ENCODE measurements around the gene ETV5. TPM values are rescaled to one million over a fixed set of nuclear protein-coding genes. Genes with fewer than 3 reads are reported as not detected.

The ETV5 gene
- total and polyA plus RNA-seq, 4 donors: 3.3 to 14.9 (median 5.5) TPM

DNA sequence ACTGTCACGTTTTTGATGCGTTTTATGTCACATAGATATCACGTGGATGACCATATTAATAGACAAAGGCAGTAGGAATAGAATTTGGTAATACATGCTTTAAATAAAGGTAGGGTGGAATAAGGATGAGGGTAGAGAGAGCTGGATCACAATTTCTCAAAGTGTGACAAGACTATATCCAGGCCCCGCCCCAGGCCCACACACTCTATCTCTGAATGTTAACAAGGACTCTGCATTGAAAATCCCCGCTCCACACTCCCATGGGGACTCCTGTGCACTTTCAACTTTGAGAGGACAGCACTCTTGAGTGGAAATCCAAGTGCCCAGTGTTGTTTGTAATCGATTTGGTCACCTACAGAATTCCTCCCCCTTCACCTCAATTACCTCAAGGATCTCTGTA is 31.4 kb downstream of the ETV5 start:
- H3K27me3 ChIP-seq (ENCODE audit: control insufficient read depth in 4 of 4, insufficient read depth in 4 of 4, low read length in 3 of 4): no peaks in the 10 kb centered on the region
- DNase-seq (ENCODE audit: low spot score): no peak
- 94% methylated on average over 6 of the region's 6 CpGs for WGBS
- no peaks in the 10 kb centered on the region for H3K9me3 ChIP-seq (ENCODE audit: control insufficient read depth in 4 of 4, low read length in 3 of 4)
- no peak overlapping the region for H3K9ac ChIP-seq (ENCODE audit: low read depth in 1 of 2, low read length in 2 of 2)
- no peaks in the 10 kb centered on the region for H3K4me1 ChIP-seq (ENCODE audit: control insufficient read depth in 4 of 4, insufficient read depth in 4 of 4, low read length in 3 of 4)
- H3K4me3 ChIP-seq (ENCODE audit: low read depth in 1 of 3, low read length in 3 of 3): no peak overlapping the region
- TF ChIP-seq RXRA (IDR thresholded peaks at IDR 0.05) (no peak), FOXA2 (IDR thresholded peaks at IDR 0.05) (no peak), NR2F2 (IDR thresholded peaks at IDR 0.05) (no peak), HNF4A (conservative IDR thresholded peaks at IDR 0.05) (no peak), CTCF (IDR thresholded peaks at IDR 0.05; ENCODE audit: low read depth, low read length, missing input control) (no peak), GABPA (IDR thresholded peaks at IDR 0.05 in 1 of 2, conservative IDR thresholded peaks at IDR 0.05 in 1 of 2) (no peak), EGR1 (IDR thresholded peaks at IDR 0.05; ENCODE audit: low read depth in 2 of 2) (no peak), SP1 (IDR thresholded peaks at IDR 0.05) (no peak), YY1 (IDR thresholded peaks at IDR 0.05) (no peak)
- TF ChIP-seq, protein P1, sequence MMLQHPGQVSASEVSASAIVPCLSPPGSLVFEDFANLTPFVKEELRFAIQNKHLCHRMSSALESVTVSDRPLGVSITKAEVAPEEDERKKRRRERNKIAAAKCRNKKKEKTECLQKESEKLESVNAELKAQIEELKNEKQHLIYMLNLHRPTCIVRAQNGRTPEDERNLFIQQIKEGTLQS (IDR thresholded peaks at IDR 0.05): no peak
- no peak overlapping the region for H3K27ac ChIP-seq (ENCODE audit: low read depth in 1 of 2, low read length in 2 of 2)
- peaks cover 0 to 4% (median 0%) of the 10 kb centered on the region in 4 donors for H3K36me3 ChIP-seq (ENCODE audit: control insufficient read depth in 4 of 4, insufficient read depth in 3 of 4, low read depth in 1 of 4, low read length in 3 of 4)

GRCh38 chr3:186075931-186076567 is 32.8 kb downstream of the ETV5 start:
- H3K27ac ChIP-seq (ENCODE audit: low read depth in 1 of 2, low read length in 2 of 2): no peak overlapping the region
- no peaks in the 10 kb centered on the region for H3K27me3 ChIP-seq (ENCODE audit: control insufficient read depth in 4 of 4, insufficient read depth in 4 of 4, low read length in 3 of 4)
- peaks cover 0 to 4% (median 0%) of the 10 kb centered on the region in 4 donors for H3K36me3 ChIP-seq (ENCODE audit: control insufficient read depth in 4 of 4, insufficient read depth in 3 of 4, low read depth in 1 of 4, low read length in 3 of 4)
- no peaks in the 10 kb centered on the region for H3K4me1 ChIP-seq (ENCODE audit: control insufficient read depth in 4 of 4, insufficient read depth in 4 of 4, low read length in 3 of 4)
- 90% methylated on average over 4 of the region's 4 CpGs for WGBS
- H3K9me3 ChIP-seq (ENCODE audit: control insufficient read depth in 4 of 4, low read length in 3 of 4): no peaks in the 10 kb centered on the region
- no peak for DNase-seq (ENCODE audit: low spot score)
- H3K9ac ChIP-seq (ENCODE audit: low read depth in 1 of 2, low read length in 2 of 2): no peak overlapping the region
- TF ChIP-seq YY1 (IDR thresholded peaks at IDR 0.05) (no peak), EGR1 (IDR thresholded peaks at IDR 0.05; ENCODE audit: low read depth in 2 of 2) (no peak), TAF1 (conservative IDR thresholded peaks at IDR 0.05) (no peak), HNF4A (conservative IDR thresholded peaks at IDR 0.05) (no peak), NR2F2 (IDR thresholded peaks at IDR 0.05) (no peak), FOXA1 (IDR thresholded peaks at IDR 0.05) (no peak), CTCF (IDR thresholded peaks at IDR 0.05; ENCODE audit: low read depth, low read length, missing input control) (no peak), GABPA (IDR thresholded peaks at IDR 0.05 in 1 of 2, conservative IDR thresholded peaks at IDR 0.05 in 1 of 2) (no peak), JUND (IDR thresholded peaks at IDR 0.05) (no peak)
- H3K4me3 ChIP-seq (ENCODE audit: low read depth in 1 of 3, low read length in 3 of 3): no peak overlapping the region

DNA sequence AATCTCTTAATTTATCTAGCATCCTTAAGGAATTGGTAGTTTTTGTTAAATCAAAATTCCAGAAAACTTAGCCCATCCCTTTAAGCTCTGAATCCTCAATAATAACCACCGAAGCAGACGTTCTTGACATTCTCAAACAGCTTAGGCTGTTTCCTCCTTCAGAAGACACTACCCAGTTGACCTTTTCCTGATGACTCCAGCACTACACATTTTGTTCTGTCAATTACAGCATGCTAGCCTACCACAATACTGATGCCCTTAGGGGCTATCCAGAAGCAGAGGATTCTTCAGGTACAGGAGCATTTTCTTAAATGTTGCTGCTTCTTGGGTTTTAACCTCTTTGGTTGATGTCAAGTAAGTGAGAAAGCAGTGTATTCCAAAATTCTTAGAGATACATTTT is 33.4 kb downstream of the ETV5 start:
- H3K4me3 ChIP-seq (ENCODE audit: low read depth in 1 of 3, low read length in 3 of 3): no peak overlapping the region
- no peaks in the 10 kb centered on the region for H3K4me1 ChIP-seq (ENCODE audit: control insufficient read depth in 4 of 4, insufficient read depth in 4 of 4, low read length in 3 of 4)
- H3K27me3 ChIP-seq (ENCODE audit: control insufficient read depth in 4 of 4, insufficient read depth in 4 of 4, low read length in 3 of 4): no peaks in the 10 kb centered on the region
- no peak for DNase-seq (ENCODE audit: low spot score)
- no peaks in the 10 kb centered on the region for H3K9me3 ChIP-seq (ENCODE audit: control insufficient read depth in 4 of 4, low read length in 3 of 4)
- no peak overlapping the region for H3K27ac ChIP-seq (ENCODE audit: low read depth in 1 of 2, low read length in 2 of 2)
- WGBS: 83% methylated on average over 2 of the region's 2 CpGs
- H3K36me3 ChIP-seq (ENCODE audit: control insufficient read depth in 4 of 4, insufficient read depth in 3 of 4, low read depth in 1 of 4, low read length in 3 of 4): peaks cover 0 to 1% (median 0%) of the 10 kb centered on the region in 4 donors
- H3K9ac ChIP-seq (ENCODE audit: low read depth in 1 of 2, low read length in 2 of 2): no peak overlapping the region
- TF ChIP-seq TAF1 (conservative IDR thresholded peaks at IDR 0.05): no peak
- no peak for TF ChIP-seq NR2F2 (IDR thresholded peaks at IDR 0.05)
- no peak for TF ChIP-seq EGR1 (IDR thresholded peaks at IDR 0.05; ENCODE audit: low read depth in 2 of 2)
- no peak for TF ChIP-seq SP1 (IDR thresholded peaks at IDR 0.05)
- no peak for TF ChIP-seq FOXA1 (IDR thresholded peaks at IDR 0.05)
- TF ChIP-seq YY1 (IDR thresholded peaks at IDR 0.05): no peak
- no peak for TF ChIP-seq CTCF (IDR thresholded peaks at IDR 0.05; ENCODE audit: low read depth, low read length, missing input control)
- TF ChIP-seq RAD21 (IDR thresholded peaks at IDR 0.05): no peak
- no peak for TF ChIP-seq FOXA2 (IDR thresholded peaks at IDR 0.05)
- TF ChIP-seq RXRA (IDR thresholded peaks at IDR 0.05): no peak
- no peak for TF ChIP-seq HNF4A (conservative IDR thresholded peaks at IDR 0.05)
- TF ChIP-seq HNF4G (IDR thresholded peaks at IDR 0.05): no peak
- no peak for TF ChIP-seq GABPA (IDR thresholded peaks at IDR 0.05 in 1 of 2, conservative IDR thresholded peaks at IDR 0.05 in 1 of 2)
- TF ChIP-seq, protein P1 (IDR thresholded peaks at IDR 0.05): no peak
